ENCODE results near the gene OSMR. TPM values are rescaled to one million over a fixed set of nuclear protein-coding genes. Genes with fewer than 3 reads are reported as not detected.

OSMR gene
- total RNA-seq, 1 donor from 2014 or later: 69.0 TPM

- no peak overlapping the region for H3K4me3 ChIP-seq
- no peaks in the 10 kb centered on the region for H3K4me1 ChIP-seq
- TF ChIP-seq CTCF (IDR thresholded peaks at IDR 0.05) (no peak), POLR2AphosphoS5 (IDR thresholded peaks at IDR 0.05; ENCODE audit: insufficient read depth in 1 of 2, low read depth in 1 of 2) (no peak), POLR2A (IDR thresholded peaks at IDR 0.05) (no peak)
- H3K36me3 ChIP-seq: peaks cover 0 to 23% of the 10 kb centered on the region in 2 donors
- intact Hi-C loops (cut with DNase I): no loop called here
- no peak overlapping the region for H3K27ac ChIP-seq
- H3K9me3 ChIP-seq: no peaks in the 10 kb centered on the region
- H3K27me3 ChIP-seq: no peaks in the 10 kb centered on the region
- DNase-seq (ENCODE audit: extremely low spot score in 2 of 2): no peak
Measured at GRCh38 chr5:38935437-38935836, 89.6 kb downstream of the OSMR start.

- H3K36me3 ChIP-seq: peaks cover 0 to 25% of the 10 kb centered on the region in 2 donors
- no peak overlapping the region for H3K4me3 ChIP-seq
- H3K4me1 ChIP-seq: no peaks in the 10 kb centered on the region
- DNase-seq (ENCODE audit: extremely low spot score in 2 of 2): no peak
- no peak overlapping the region for H3K27ac ChIP-seq
- H3K27me3 ChIP-seq: no peaks in the 10 kb centered on the region
- TF ChIP-seq CTCF (IDR thresholded peaks at IDR 0.05) (no peak), POLR2A (IDR thresholded peaks at IDR 0.05) (no peak), POLR2AphosphoS5 (IDR thresholded peaks at IDR 0.05; ENCODE audit: insufficient read depth in 1 of 2, low read depth in 1 of 2) (no peak)
- H3K9me3 ChIP-seq: no peaks in the 10 kb centered on the region
- intact Hi-C loops (cut with DNase I): no loop called here
Measured at GRCh38 chr5:38936269-38936668, 90.5 kb downstream of the OSMR start.

GRCh38 chr5:38938424-38938823, 92.6 kb downstream of the OSMR start:
- peaks cover 0 to 35% of the 10 kb centered on the region in 2 donors for H3K36me3 ChIP-seq

GRCh38 chr5:38938973-38939372, 93.2 kb downstream of the OSMR start:
- Histone ChIP-seq H3K4me3 (no peak overlapping the region), H3K36me3 (peaks cover 0 to 36% of the 10 kb centered on the region in 2 donors), H3K27me3 (no peaks in the 10 kb centered on the region), H3K9me3 (no peaks in the 10 kb centered on the region), H3K27ac (no peak overlapping the region), H3K4me1 (no peaks in the 10 kb centered on the region)
- no peak for DNase-seq (ENCODE audit: extremely low spot score in 2 of 2)
- intact Hi-C loops (cut with DNase I): no loop called here
- TF ChIP-seq POLR2A (IDR thresholded peaks at IDR 0.05) (no peak), POLR2AphosphoS5 (IDR thresholded peaks at IDR 0.05; ENCODE audit: insufficient read depth in 1 of 2, low read depth in 1 of 2) (no peak), CTCF (IDR thresholded peaks at IDR 0.05) (no peak)

More at GRCh38 chr5:38938424-38938823, 92.6 kb downstream of the OSMR start:
- H3K4me3 ChIP-seq: no peak overlapping the region
- intact Hi-C loops (cut with DNase I): no loop called here
- H3K27ac ChIP-seq: no peak overlapping the region
- DNase-seq (ENCODE audit: extremely low spot score in 2 of 2): no peak
- no peaks in the 10 kb centered on the region for H3K9me3 ChIP-seq
- no peak for TF ChIP-seq POLR2A (IDR thresholded peaks at IDR 0.05)
- no peak for TF ChIP-seq POLR2AphosphoS5 (IDR thresholded peaks at IDR 0.05; ENCODE audit: insufficient read depth in 1 of 2, low read depth in 1 of 2)
- no peak for TF ChIP-seq CTCF (IDR thresholded peaks at IDR 0.05)
- H3K27me3 ChIP-seq: no peaks in the 10 kb centered on the region
- no peaks in the 10 kb centered on the region for H3K4me1 ChIP-seq

- no peaks in the 10 kb centered on the region for H3K27me3 ChIP-seq
Measured at GRCh38 chr5:38940230-38940858, 94.5 kb downstream of the OSMR start.

More at GRCh38 chr5:38940230-38940858, 94.5 kb downstream of the OSMR start:
- H3K36me3 ChIP-seq: peaks cover 0 to 49% of the 10 kb centered on the region in 2 donors
- TF ChIP-seq CTCF (IDR thresholded peaks at IDR 0.05) (no peak), POLR2A (IDR thresholded peaks at IDR 0.05) (no peak), POLR2AphosphoS5 (IDR thresholded peaks at IDR 0.05; ENCODE audit: insufficient read depth in 1 of 2, low read depth in 1 of 2) (no peak)
- intact Hi-C loops (cut with DNase I): no loop called here
- H3K4me3 ChIP-seq: no peak overlapping the region
- no peak overlapping the region for H3K27ac ChIP-seq
- no peaks in the 10 kb centered on the region for H3K4me1 ChIP-seq
- no peaks in the 10 kb centered on the region for H3K9me3 ChIP-seq
- DNase-seq (ENCODE audit: extremely low spot score in 2 of 2): no peak

Data from vagina (tissue), 2 donors.